ENCODE measurements around the gene EIF5A.

The EIF5A gene

DNA sequence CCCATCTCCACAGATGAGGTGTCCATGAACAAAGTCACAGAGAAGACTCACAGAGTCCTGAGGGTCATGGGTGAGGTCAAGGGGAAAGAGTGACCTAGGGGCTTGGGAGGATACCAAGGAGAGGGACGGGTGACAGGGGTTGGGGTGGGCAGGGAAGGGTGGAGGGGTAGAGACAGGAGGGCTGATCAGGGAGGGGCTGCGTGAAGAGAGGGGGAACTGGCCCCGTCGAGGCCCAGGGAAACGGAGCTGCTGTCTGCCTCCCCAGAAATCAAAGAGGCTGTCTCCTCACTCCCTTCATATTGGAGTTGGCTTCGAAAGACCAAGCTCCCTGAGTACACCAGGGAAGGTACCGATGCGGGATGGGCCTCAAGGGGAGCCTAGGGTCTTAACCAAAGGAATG, 48.1 kb downstream of the EIF5A start:
- Histone ChIP-seq H3K27ac (no peak overlapping the region), H3K4me3 (no peak overlapping the region), H3K36me3 (no peaks in the 10 kb centered on the region), H3K9me3 (no peaks in the 10 kb centered on the region), H3K4me1 (peaks cover 0 to 44% (median 31%) of the 10 kb centered on the region in 4 donors), H3K27me3 (no peaks in the 10 kb centered on the region)
- intact Hi-C loops (cut with DNase I; ENCODE audit: low total_unique reads) = no loop called here
- DNase-seq = no peak
- TF ChIP-seq, protein P1, sequence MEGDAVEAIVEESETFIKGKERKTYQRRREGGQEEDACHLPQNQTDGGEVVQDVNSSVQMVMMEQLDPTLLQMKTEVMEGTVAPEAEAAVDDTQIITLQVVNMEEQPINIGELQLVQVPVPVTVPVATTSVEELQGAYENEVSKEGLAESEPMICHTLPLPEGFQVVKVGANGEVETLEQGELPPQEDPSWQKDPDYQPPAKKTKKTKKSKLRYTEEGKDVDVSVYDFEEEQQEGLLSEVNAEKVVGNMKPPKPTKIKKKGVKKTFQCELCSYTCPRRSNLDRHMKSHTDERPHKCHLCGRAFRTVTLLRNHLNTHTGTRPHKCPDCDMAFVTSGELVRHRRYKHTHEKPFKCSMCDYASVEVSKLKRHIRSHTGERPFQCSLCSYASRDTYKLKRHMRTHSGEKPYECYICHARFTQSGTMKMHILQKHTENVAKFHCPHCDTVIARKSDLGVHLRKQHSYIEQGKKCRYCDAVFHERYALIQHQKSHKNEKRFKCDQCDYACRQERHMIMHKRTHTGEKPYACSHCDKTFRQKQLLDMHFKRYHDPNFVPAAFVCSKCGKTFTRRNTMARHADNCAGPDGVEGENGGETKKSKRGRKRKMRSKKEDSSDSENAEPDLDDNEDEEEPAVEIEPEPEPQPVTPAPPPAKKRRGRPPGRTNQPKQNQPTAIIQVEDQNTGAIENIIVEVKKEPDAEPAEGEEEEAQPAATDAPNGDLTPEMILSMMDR (IDR thresholded peaks at IDR 0.05) = no peak

DNA sequence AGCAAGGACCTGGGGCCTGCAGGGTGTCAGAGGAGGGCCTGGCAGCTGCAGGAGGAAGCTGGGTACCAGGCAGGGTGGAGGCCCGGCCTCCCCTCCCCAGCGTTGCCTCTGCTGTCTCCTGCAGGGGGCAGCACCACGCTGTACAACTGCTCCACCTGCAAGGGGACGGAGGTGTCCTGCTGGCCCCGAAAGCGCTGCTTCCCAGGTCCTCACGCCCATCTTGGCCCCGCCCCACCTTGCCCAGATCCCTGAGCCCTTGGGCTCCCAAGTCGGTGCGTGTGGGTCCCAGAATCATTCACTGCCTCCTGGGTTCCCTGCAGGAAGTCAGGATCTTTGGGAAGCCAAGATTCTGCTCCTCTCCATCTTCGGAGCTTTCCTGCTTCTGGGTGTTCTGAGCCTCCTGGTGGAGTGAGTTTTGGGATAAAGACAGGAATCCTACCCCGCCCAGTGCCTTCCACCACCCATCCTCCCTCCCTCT, 48.7 kb downstream of the EIF5A start:
- Histone ChIP-seq H3K27ac (no peak overlapping the region), H3K9me3 (no peaks in the 10 kb centered on the region), H3K4me3 (no peak overlapping the region), H3K36me3 (no peaks in the 10 kb centered on the region), H3K27me3 (no peaks in the 10 kb centered on the region), H3K4me1 (peaks cover 0 to 43% (median 31%) of the 10 kb centered on the region in 4 donors)
- DNase-seq = peak; percentile 75 to 87
- TF ChIP-seq, protein P1 (IDR thresholded peaks at IDR 0.05) = peak; percentile 72 to 86
- intact Hi-C loops (cut with DNase I; ENCODE audit: low total_unique reads) = no loop called here

DNA sequence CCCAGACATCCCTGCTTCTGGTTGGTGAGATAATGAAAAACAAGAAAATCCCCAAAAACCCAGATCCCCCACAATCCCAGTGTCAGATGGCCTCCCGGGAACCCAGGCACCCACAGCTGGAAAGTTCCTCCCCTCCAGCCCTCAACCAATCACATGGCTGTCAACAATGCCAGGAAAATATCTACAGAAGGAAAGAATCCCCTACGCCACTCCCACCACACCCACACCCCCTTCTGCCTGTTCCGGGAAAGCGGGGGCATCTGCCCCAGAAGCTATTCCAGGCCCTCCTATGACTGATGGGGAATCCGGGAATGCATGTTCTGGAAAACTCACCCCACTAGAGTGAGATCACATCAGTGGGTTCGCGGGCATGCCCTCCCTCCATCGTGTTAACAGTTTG, 49.3 kb downstream of the EIF5A start:
- TF ChIP-seq, protein P1 (IDR thresholded peaks at IDR 0.05) = no peak
- H3K27me3 ChIP-seq = no peaks in the 10 kb centered on the region
- intact Hi-C loops (cut with DNase I; ENCODE audit: low total_unique reads) = no loop called here
- H3K4me1 ChIP-seq = peaks cover 0 to 43% (median 31%) of the 10 kb centered on the region in 4 donors
- H3K36me3 ChIP-seq = no peaks in the 10 kb centered on the region
- H3K4me3 ChIP-seq = no peak overlapping the region
- H3K27ac ChIP-seq = peak overlapping the region in 1 of 2 donors; percentile 29
- H3K9me3 ChIP-seq = no peaks in the 10 kb centered on the region
- DNase-seq = no peak

GRCh38 chr17:7357381-7357780, 50.0 kb downstream of the EIF5A start:
- no peaks in the 10 kb centered on the region for H3K36me3 ChIP-seq
- no peak overlapping the region for H3K4me3 ChIP-seq
- TF ChIP-seq, protein P1 (IDR thresholded peaks at IDR 0.05) = no peak
- DNase-seq = no peak
- intact Hi-C loops (cut with DNase I; ENCODE audit: low total_unique reads) = no loop called here
- peaks cover 0 to 3% of the 10 kb centered on the region in 2 donors for H3K27me3 ChIP-seq
- no peak overlapping the region for H3K27ac ChIP-seq
- H3K4me1 ChIP-seq = peaks cover 0 to 42% (median 30%) of the 10 kb centered on the region in 4 donors
- H3K9me3 ChIP-seq = no peaks in the 10 kb centered on the region

DNA sequence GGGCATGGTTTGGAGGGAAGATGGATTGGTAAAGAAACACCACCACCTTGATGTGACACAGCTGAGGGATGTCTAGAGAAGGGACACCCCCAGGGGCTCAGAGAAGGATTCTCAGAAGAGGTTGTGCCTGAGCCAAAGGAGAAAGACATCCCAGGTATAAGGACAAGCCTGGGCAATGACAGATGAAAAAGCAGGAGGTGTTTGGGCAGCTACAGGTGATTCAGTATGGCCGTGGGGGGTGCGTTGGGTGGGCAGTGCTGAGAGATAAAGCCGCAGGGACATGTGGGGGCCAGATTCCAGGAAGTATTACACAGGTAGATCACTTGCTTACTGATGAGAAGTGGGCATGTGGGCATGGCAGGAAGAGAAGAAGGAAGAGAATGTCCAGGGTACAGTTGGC, 54.5 kb downstream of the EIF5A start:
- H3K4me1 ChIP-seq = peaks cover 0 to under 1% (median 0%) of the 10 kb centered on the region in 4 donors
- intact Hi-C loops (cut with DNase I; ENCODE audit: low total_unique reads) = no loop called here
- no peak overlapping the region for H3K27ac ChIP-seq
- no peak overlapping the region for H3K4me3 ChIP-seq
- no peak for DNase-seq
- TF ChIP-seq, protein P1 (IDR thresholded peaks at IDR 0.05) = no peak
- no peaks in the 10 kb centered on the region for H3K9me3 ChIP-seq
- no peaks in the 10 kb centered on the region for H3K36me3 ChIP-seq
- peaks cover 0 to 3% of the 10 kb centered on the region in 2 donors for H3K27me3 ChIP-seq
